IMR-90 (cell line): ENCODE measurements around the gene APBB3. TPM values are rescaled to one million over a fixed set of nuclear protein-coding genes. Genes with fewer than 3 reads are reported as not detected.

Experiments
- ATAC-seq: fragments of 200-7000 bp; cut with Tn5 transposase; 2 replicates; pipeline ENCODE4 v1.9.1; 2020; ENCODE audit warnings: low read depth, mild to moderate bottlenecking, moderate library complexity
- BruUV-seq: library from RNA; stranded (reverse); fragments of 400-500 nt; replicated peaks from 2 replicates; lab custom pipeline; 2021; lab: Mats Ljungman, UMichigan
- CTCF ChIA-PET: fragments of 300-600 bp; formaldehyde crosslinking; extraction: SDS; loops from one replicate; lab custom pipeline; 2021; ENCODE audit warnings: antibody characterized with exemption; lab: Yijun Ruan, JAX
- POLR2A ChIA-PET: fragments of 300-600 bp; sonication (Branson Sonifier 250); formaldehyde crosslinking; loops from one replicate; lab custom pipeline; 2022; ENCODE audit warnings: antibody characterized with exemption; ENCODE audit not compliant: unreplicated experiment; lab: Charles Lee
- DNase-seq: peaks from one replicate; pipeline ENCODE4 v3.0.0; 2013
- H2AFZ ChIP-seq: replicated peaks from 2 replicates; pipeline ENCODE3; 2013; ENCODE audit warnings: low read length, mild to moderate bottlenecking; ENCODE audit not compliant: poor library complexity
- H2AK5ac ChIP-seq: 2 replicates; pipeline ENCODE4 v1.6.1; 2013; ENCODE audit warnings: low read depth, low read length, inconsistent platforms
- H2AK9ac ChIP-seq: replicated peaks from 2 replicates; pipeline ENCODE3; 2013; ENCODE audit warnings: mild to moderate bottlenecking, low read depth, low read length, moderate library complexity; ENCODE audit not compliant: poor library complexity
- H2BK120ac ChIP-seq: 2 replicates; pipeline ENCODE4 v1.6.1; 2013; ENCODE audit warnings: low read depth, low read length, inconsistent platforms
- H2BK15ac ChIP-seq: 3 replicates; pipeline ENCODE4 v1.6.1; 2013; ENCODE audit warnings: low read depth, low read length, inconsistent platforms
- H2BK20ac ChIP-seq: 2 replicates; pipeline ENCODE4 v1.6.1; 2013; ENCODE audit warnings: low read depth, mild to moderate bottlenecking, inconsistent platforms, low read length, moderate library complexity
- H2BK5ac ChIP-seq: 2 replicates; pipeline ENCODE4 v1.6.1; 2013; ENCODE audit warnings: mild to moderate bottlenecking, low read depth, low read length, inconsistent platforms; ENCODE audit not compliant: poor library complexity, severe bottlenecking
- H3K14ac ChIP-seq: replicated peaks from 2 replicates; pipeline ENCODE4 v1.6.1; 2013; ENCODE audit warnings: low read depth, low read length, inconsistent platforms
- H3K18ac ChIP-seq: 2 replicates; pipeline ENCODE4 v1.6.1; 2013; ENCODE audit warnings: low read depth, low read length, control low read depth
- H3K23ac ChIP-seq: 2 replicates; pipeline ENCODE4 v1.6.1; 2013; ENCODE audit warnings: low read depth, low read length, inconsistent platforms
- H3K27ac ChIP-seq: 2 replicates; pipeline ENCODE4 v1.5.1; 2013; ENCODE audit warnings: mild to moderate bottlenecking, control low read depth, low read length; ENCODE audit not compliant: insufficient read depth
- H3K27me3 ChIP-seq: 2 replicates; pipeline ENCODE4 v1.6.1; 2013; ENCODE audit warnings: low read length; ENCODE audit not compliant: control insufficient read depth, insufficient read depth
- H3K36me3 ChIP-seq: 2 replicates; pipeline ENCODE4 v1.6.1; 2013; ENCODE audit warnings: low read length, mixed read lengths; ENCODE audit not compliant: control insufficient read depth, insufficient read depth
- H3K4ac ChIP-seq: 2 replicates; pipeline ENCODE4 v1.6.1; 2013; ENCODE audit warnings: low read depth, low read length, inconsistent platforms
- H3K4me1 ChIP-seq: 2 replicates; pipeline ENCODE4 v1.6.1; 2013; ENCODE audit warnings: low read length, mixed read lengths; ENCODE audit not compliant: control insufficient read depth, insufficient read depth
- H3K4me2 ChIP-seq: 2 replicates; pipeline ENCODE4 v1.6.1; 2013; ENCODE audit warnings: low read depth, mild to moderate bottlenecking, control low read depth, low read length, moderate library complexity
- H3K4me3 ChIP-seq: 2 replicates; pipeline ENCODE4 v1.5.1; 2013; ENCODE audit warnings: low read depth, mild to moderate bottlenecking, control low read depth, low read length, moderate library complexity; ENCODE audit not compliant: insufficient read depth
- H3K56ac ChIP-seq: 2 replicates; pipeline ENCODE4 v1.6.1; 2013; ENCODE audit warnings: low read length, inconsistent platforms; ENCODE audit not compliant: insufficient read depth; ENCODE audit errors: extremely low read depth
- H3K79me1 ChIP-seq, 2 experiments: 2 replicates each; pipeline ENCODE4 v1.6.1; 2013; ENCODE audit warnings: low read length in 2 of 2, inconsistent platforms in 1 of 2, low read depth in 1 of 2
- H3K9ac ChIP-seq: 2 replicates; pipeline ENCODE4 v1.6.1; 2013; ENCODE audit warnings: low read depth, low read length, control low read depth
- H3K9me1 ChIP-seq: 2 replicates; pipeline ENCODE4 v1.6.1; 2013; ENCODE audit warnings: low read length, inconsistent platforms; ENCODE audit not compliant: insufficient read depth
- H3K9me3 ChIP-seq: 2 replicates; pipeline ENCODE4 v1.6.1; 2013; ENCODE audit warnings: low read length; ENCODE audit not compliant: control insufficient read depth, insufficient read depth
- H4K20me1 ChIP-seq: 2 replicates; pipeline ENCODE4 v1.6.1; 2013; ENCODE audit warnings: low read length, inconsistent platforms; ENCODE audit not compliant: insufficient read depth
- H4K5ac ChIP-seq: 2 replicates; pipeline ENCODE4 v1.6.1; 2013; ENCODE audit warnings: mild to moderate bottlenecking, low read depth, low read length, control low read depth
- H4K8ac ChIP-seq, 2 experiments: 2 replicates each; pipeline ENCODE4 v1.6.1; 2013; ENCODE audit warnings: low read depth in 2 of 2, low read length in 2 of 2, control low read depth in 1 of 2, inconsistent platforms in 1 of 2
- H4K91ac ChIP-seq: 2 replicates; pipeline ENCODE4 v1.6.1; 2013; ENCODE audit warnings: low read depth, low read length, inconsistent platforms; ENCODE audit not compliant: insufficient read depth
- CEBPB ChIP-seq: IDR thresholded peaks from 2 replicates; pipeline ENCODE4 v1.6.1; 2012; ENCODE audit warnings: low read depth, low read length, improper control_type of control experiment
- CHD1 ChIP-seq: IDR thresholded peaks from 2 replicates; pipeline ENCODE4 v1.6.1; 2012; ENCODE audit warnings: low read depth, low read length, improper control_type of control experiment
- FOS ChIP-seq: fragments of 150-350 bp; IDR thresholded peaks from 2 replicates; pipeline ENCODE4 v1.6.1; 2016; ENCODE audit warnings: low read depth, low read length
- RAD21 ChIP-seq: IDR thresholded peaks from 2 replicates; pipeline ENCODE4 v1.6.1; 2012; ENCODE audit warnings: low read length, improper control_type of control experiment
- RCOR1 ChIP-seq: IDR thresholded peaks from 2 replicates; pipeline ENCODE4 v1.6.1; 2012; ENCODE audit warnings: mild to moderate bottlenecking, low read length, improper control_type of control experiment; ENCODE audit not compliant: insufficient replicate concordance
- RFX5 ChIP-seq: IDR thresholded peaks from 2 replicates; pipeline ENCODE4 v1.8.0; 2012; ENCODE audit warnings: low read depth, mild to moderate bottlenecking, low read length, moderate library complexity
- SMC3 ChIP-seq: fragments of 150-350 bp; IDR thresholded peaks from 2 replicates; pipeline ENCODE4 v1.6.1; 2016; ENCODE audit warnings: low read depth, mild to moderate bottlenecking, antibody characterized with exemption, low read length, moderate library complexity
- WGBS, 2 experiments: methylation state at CpG; one replicate each; pipeline versions ENCODE4 v1.1.5 to v1.1.7; 2013; ENCODE audit warnings: missing lambda C conversion rate in 2 of 2; ENCODE audit not compliant: insufficient read length in 1 of 2; ENCODE audit errors: extremely low coverage in 2 of 2; 5-methylcytosine and 5-hydroxymethylcytosine counted together
- dilution Hi-C: fragments of 300-500 bp; cut with HindIII; formaldehyde crosslinking; loops from one replicate; pipeline ENCODE4 v1.14.3; 2018; ENCODE audit warnings: low sequenced_read_pairs; ENCODE audit not compliant: unreplicated experiment
- in situ Hi-C: fragments of 300-500 bp; cut with MboI; formaldehyde crosslinking; loops from 3 replicates; pipeline ENCODE4 v1.14.3; 2019; ENCODE audit warnings: low sequenced_read_pairs, inconsistent platforms, mixed read lengths
- intact Hi-C: fragments of 100-400 bp; cut with micrococcal nuclease; formaldehyde crosslinking; loops from 2 replicates; pipeline ENCODE4 v1.10.0; 2022
- polyA plus RNA-seq, 3 experiments: library from polyadenylated mRNA; depleted of rRNA; stranded (reverse); fragments of >200 nt; gene quantifications; 2 replicates each; pipeline ENCODE4 v1.2.3, GENCODE V29; 2012; ENCODE audit warnings: low replicate concordance in 1 of 3
- total RNA-seq: library from RNA; depleted of rRNA; stranded (reverse); fragments of >200 nt; gene quantifications from 2 replicates; pipeline ENCODE4 v1.2.3, GENCODE V29; 2012
- TF ChIP-seq, protein P1 (sequence below): fragments of 150-350 bp; IDR thresholded peaks from 2 replicates; pipeline ENCODE4 v1.6.1; 2017; ENCODE audit warnings: mild to moderate bottlenecking, antibody characterized with exemption, low read length, low read depth
- TF ChIP-seq, protein P2 (sequence below): fragments of 150-350 bp; IDR thresholded peaks from 2 replicates; pipeline ENCODE4 v1.6.1; 2016; ENCODE audit warnings: low read depth, mild to moderate bottlenecking, low read length, moderate library complexity, borderline replicate concordance

Gene APBB3
- total and polyA plus RNA-seq, 2 of the 4 experiments (the other 2 are of a cell fraction) = 6.6 to 23.8 TPM

DNA sequence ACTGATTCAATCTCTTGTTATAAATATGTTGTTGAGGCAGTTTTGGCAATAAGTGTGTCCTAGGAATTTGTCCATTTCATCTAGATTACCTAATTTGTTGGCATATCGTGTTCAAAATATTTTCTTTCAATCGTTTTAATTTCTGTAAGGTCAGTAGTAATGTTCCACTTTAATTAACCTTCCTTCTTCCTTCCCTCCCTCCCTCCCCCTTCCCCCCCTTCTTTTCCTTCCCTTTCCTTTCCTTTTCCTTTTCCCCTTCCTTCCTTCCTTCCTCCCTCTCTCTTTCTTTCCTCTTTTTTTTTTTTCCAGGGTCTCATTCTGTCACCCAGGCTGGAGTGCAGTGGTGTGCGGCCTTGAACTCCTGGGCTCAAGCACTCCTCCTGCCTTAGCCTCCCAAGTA, 41.5 kb upstream of the APBB3 start:
- H4K5ac ChIP-seq = no peak overlapping the region
- ATAC-seq (no peak), DNase-seq (no peak)
- H3K14ac ChIP-seq = no peak overlapping the region
- POLR2A ChIA-PET = no interaction called here
- H2BK120ac ChIP-seq = no peak overlapping the region
- no peak overlapping the region for H3K18ac ChIP-seq
- peaks cover 4% of the 10 kb centered on the region for H3K27me3 ChIP-seq
- no peaks in the 10 kb centered on the region for H3K79me1 ChIP-seq
- H4K8ac ChIP-seq = no peak overlapping the region
- H3K4me3 ChIP-seq = no peak overlapping the region
- H2AK5ac ChIP-seq = no peak overlapping the region
- in situ Hi-C loops (no loop called here), intact Hi-C loops (no loop called here), dilution Hi-C loops (no loop called here)
- H3K27ac ChIP-seq = no peak overlapping the region
- H3K4me2 ChIP-seq = no peak overlapping the region
- H3K9ac ChIP-seq = no peak overlapping the region
- no peak overlapping the region for H2AFZ ChIP-seq
- no peak overlapping the region for H2AK9ac ChIP-seq
- H3K4me1 ChIP-seq = peaks cover 2% of the 10 kb centered on the region
- no peak overlapping the region for H3K23ac ChIP-seq
- H2BK15ac ChIP-seq = no peak overlapping the region
- CTCF ChIA-PET = no interaction called here
- no TSS peak for BruUV-seq
- H3K4ac ChIP-seq = no peak overlapping the region
- H4K91ac ChIP-seq = no peak overlapping the region
- TF ChIP-seq RAD21 (no peak), CEBPB (no peak), CHD1 (no peak), RFX5 (no peak), FOS (no peak), SMC3 (no peak), RCOR1 (no peak)
- TF ChIP-seq, protein P1, sequence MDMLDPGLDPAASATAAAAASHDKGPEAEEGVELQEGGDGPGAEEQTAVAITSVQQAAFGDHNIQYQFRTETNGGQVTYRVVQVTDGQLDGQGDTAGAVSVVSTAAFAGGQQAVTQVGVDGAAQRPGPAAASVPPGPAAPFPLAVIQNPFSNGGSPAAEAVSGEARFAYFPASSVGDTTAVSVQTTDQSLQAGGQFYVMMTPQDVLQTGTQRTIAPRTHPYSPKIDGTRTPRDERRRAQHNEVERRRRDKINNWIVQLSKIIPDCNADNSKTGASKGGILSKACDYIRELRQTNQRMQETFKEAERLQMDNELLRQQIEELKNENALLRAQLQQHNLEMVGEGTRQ = no peak
- TF ChIP-seq, protein P2, sequence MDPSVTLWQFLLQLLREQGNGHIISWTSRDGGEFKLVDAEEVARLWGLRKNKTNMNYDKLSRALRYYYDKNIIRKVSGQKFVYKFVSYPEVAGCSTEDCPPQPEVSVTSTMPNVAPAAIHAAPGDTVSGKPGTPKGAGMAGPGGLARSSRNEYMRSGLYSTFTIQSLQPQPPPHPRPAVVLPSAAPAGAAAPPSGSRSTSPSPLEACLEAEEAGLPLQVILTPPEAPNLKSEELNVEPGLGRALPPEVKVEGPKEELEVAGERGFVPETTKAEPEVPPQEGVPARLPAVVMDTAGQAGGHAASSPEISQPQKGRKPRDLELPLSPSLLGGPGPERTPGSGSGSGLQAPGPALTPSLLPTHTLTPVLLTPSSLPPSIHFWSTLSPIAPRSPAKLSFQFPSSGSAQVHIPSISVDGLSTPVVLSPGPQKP = no peak
- WGBS, 2 experiments = 80% methylated on average over 1 of the region's 3 CpGs; no CpG with 5 or more reads in 1 of the 2 experiments
- H3K56ac ChIP-seq = no peak overlapping the region
- no peak overlapping the region for H2BK20ac ChIP-seq
- no peaks in the 10 kb centered on the region for H3K36me3 ChIP-seq
- no peak overlapping the region for H2BK5ac ChIP-seq
- no peaks in the 10 kb centered on the region for H4K20me1 ChIP-seq
- H3K9me1 ChIP-seq = no peaks in the 10 kb centered on the region
- no peaks in the 10 kb centered on the region for H3K9me3 ChIP-seq
